Measurements from ENCODE around the gene TLR6. TPM values are rescaled to one million over a fixed set of nuclear protein-coding genes. Genes with fewer than 3 reads are reported as not detected.
"Not testable (repeated sequence)": the region's sequence is repeated elsewhere in the genome, so short reads cannot be mapped to it uniquely, and the experiment has no call there.

The TLR6 gene
- total RNA-seq, 1 donor = 4.3 TPM

DNA sequence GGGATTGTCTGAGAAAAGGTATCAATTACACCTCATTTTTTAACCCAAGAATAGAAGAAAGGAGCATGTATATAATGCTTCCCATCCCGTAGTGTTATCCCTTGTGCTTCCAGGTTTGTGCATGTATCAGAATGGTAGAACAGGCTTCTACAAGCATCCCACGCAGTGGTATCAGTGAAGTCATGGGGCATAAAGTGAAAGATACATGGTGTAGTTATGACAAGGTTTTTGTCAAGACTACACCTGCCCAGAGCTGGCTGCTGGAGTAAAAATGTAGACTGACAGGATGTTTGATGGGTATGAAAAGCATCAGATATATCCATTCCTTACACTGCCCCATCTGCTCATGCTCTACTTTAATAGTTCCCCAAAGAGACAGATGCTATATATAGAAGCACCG, 61.5 kb downstream of the TLR6 start:
- DNase-seq (ENCODE audit: low read depth in 2 of 3, low spot score in 2 of 3) = no peak

GRCh38 chr4:38794051-38794450, 62.6 kb downstream of the TLR6 start:
- DNase-seq (ENCODE audit: low read depth in 2 of 3, low spot score in 2 of 3) = no peak

GRCh38 chr4:38791010-38791409, 65.6 kb downstream of the TLR6 start:
- DNase-seq (ENCODE audit: low read depth in 2 of 3, low spot score in 2 of 3) = peak in 1 of 3 donors; percentile 17

DNA sequence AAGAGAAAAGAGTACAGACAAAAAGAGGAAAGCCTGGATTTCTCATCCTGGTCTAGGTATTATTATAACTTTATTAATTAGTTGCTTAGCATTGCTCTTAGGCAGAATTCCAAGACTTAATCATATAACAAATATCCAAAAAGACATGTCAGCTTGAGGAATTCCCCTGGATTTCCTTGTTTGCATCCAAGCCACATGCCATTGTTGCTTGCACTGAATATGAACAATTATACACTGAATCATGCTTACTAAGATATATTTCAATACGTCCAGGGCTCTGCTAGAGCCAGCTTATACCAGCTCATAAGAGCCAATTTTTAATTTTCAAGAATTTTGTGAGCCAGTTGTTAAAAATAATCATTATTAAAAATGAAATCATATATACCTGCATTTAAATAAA, 68.3 kb downstream of the TLR6 start:
- DNase-seq (ENCODE audit: low read depth in 2 of 3, low spot score in 2 of 3) = no peak

DNA sequence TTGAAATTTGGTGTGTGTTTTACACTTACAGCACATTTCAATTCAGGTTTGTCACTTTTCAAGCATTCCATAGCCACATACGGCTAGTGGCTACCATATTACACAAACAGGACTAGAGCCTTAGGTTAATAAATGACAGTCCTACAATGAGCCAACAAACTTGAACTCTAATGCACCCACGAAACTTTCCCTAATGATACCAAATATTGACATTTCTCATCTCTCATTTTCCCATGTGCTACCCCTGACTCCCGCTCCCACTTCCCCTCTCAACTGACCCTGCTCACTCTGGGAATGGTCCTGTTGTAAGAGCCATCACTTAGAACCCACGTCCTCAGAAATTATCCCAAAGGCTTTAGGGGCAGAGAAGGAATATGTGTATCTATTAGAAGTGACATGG, 68.9 kb downstream of the TLR6 start:
- DNase-seq (ENCODE audit: low read depth in 2 of 3, low spot score in 2 of 3) = no peak

- DNase-seq (ENCODE audit: low read depth in 2 of 3, low spot score in 2 of 3) = peak in 1 of 3 donors; percentile 17
Measured at GRCh38 chr4:38785901-38786402, 70.7 kb downstream of the TLR6 start.

- DNase-seq (ENCODE audit: low read depth in 2 of 3, low spot score in 2 of 3) = no peak
Measured at GRCh38 chr4:38785041-38785790, 71.4 kb downstream of the TLR6 start.

DNA sequence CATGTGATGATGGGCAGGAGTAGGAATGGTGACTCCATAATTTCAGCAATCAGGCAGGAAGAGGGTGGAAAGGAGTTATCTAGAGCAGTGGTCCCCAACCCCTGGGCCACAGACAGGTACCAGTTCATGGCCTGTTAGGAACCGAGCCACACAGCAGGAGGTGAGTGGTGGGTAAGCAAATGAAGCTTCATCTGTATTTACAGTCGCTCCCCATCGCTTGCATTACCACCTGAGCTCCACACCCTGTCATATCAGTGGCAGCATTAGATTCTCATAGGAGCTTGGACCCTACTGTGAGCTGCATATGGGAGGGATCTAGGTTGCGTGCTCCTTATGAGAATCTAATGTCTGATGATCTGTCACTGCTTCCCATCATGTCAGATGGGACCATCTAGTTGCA, 72.5 kb downstream of the TLR6 start:
- DNase-seq (ENCODE audit: low read depth in 2 of 3, low spot score in 2 of 3) = no peak

DNA sequence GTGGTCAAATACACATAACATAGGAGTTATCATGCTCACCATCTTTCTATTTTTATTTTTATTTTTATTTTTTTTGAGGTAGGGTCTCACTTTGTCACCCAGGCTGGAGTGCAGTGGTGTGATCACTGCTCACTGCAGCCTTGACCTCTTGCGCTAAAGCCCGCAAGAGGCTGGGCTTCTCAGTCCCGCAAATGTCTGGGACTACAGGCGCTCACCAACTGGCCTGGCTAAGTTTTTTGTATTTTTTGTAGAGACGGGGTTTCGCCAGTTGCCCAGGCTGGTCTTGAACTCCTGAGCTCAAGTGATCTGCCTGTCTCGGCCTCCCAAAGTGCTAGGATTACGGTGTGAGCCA, 73.5 kb downstream of the TLR6 start:
- no peak for DNase-seq (ENCODE audit: low read depth in 2 of 3, low spot score in 2 of 3)

- DNase-seq (ENCODE audit: low read depth in 2 of 3, low spot score in 2 of 3) = peak in 2 of 3 donors; percentile 59 to 70
Measured at GRCh38 chr4:38782452-38783108, 74.0 kb downstream of the TLR6 start, which contains the start of gene TLR10. TLR10 (minus strand) TSS chr4:38782990; CDS start chr4:38775590, 7,400 bp downstream.

DNA sequence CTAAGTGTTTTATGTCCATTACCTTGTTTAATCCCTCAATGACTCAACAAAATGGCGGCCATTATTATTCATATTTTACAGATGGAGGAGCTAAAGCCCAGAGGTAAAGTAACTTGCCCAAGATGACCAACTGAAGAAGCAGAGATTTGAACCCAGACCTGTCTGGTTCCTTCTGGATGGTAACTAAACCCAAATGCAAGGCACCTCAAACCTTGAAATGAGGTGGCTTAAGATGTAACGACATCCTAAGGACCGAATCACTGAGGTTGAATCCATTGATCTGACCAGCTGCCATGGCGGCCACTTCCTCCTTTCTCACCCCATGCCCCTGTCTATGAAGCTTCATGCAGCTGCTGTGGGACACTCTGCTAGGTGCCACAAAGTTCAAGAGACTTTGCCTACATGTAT, 74.8 kb downstream of the TLR6 start:
- no peak for DNase-seq (ENCODE audit: low read depth in 2 of 3, low spot score in 2 of 3)

GRCh38 chr4:38780833-38781484, 75.7 kb downstream of the TLR6 start:
- peak in 1 of 3 donors; percentile 57 for DNase-seq (ENCODE audit: low read depth in 2 of 3, low spot score in 2 of 3)

GRCh38 chr4:38779790-38780189, 76.8 kb downstream of the TLR6 start:
- DNase-seq (ENCODE audit: low read depth in 2 of 3, low spot score in 2 of 3) = no peak

DNA sequence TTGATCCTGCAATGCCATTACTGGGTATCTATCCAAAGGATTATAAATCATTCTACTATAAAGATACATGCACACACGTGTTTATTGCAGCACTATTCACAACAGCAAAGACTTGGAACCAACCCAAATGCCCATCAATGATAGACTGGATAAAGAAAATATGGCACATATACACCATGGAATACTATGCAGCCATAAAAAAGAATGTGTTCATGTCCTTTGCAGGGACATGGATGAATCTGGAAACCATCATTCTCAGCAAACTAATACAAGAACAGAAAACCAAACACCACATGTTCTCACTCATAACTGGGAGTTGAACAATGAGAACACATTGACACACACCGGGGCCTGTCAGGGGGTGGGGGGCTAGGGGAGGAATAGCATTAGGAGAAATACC, 78.7 kb downstream of the TLR6 start:
- DNase-seq (ENCODE audit: low read depth in 2 of 3, low spot score in 2 of 3) = not testable (repeated sequence)

GRCh38 chr4:38775326-38775725, 81.3 kb downstream of the TLR6 start:
- DNase-seq (ENCODE audit: low read depth in 2 of 3, low spot score in 2 of 3) = no peak

DNA sequence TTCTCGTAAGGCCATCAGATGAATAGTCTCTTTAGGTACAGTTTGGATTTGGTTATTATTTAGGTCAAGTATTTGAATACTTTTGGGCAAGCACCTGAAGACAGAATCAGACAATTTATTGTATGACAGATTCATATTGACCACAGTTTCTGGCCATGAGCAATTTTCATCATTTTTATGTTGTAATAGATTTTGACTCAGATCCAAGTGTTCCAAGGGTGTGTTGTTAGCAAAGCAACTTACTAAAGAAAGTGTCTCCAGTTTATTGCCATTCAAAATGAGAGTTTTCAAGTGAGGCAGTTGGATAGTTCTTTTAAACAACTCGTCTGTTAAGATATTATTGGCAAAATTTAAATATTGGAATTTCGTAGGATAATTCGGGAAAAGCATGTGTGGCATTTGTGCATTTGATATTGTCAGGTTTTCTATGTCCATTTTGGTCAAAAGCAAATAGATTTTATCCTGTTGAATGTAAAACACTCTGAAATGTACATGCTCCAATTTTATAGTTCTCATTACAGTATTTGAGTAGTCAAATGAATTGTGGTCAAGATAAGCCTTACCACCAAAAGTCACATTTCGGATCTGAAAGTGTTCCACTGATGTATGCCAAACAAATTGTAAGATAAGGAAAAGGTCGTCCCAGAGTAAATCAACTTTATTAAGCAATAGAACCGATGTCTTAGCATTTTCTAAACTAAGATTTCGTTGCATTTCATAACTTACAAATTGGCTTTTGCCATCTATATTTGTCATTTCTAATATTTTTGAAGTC, 82.2 kb downstream of the TLR6 start:
- DNase-seq (ENCODE audit: low read depth in 2 of 3, low spot score in 2 of 3) = no peak

Small RNA genes lying within 50 kb of the gene (small RNA-seq; reads per million reads assigned to genes)
- 3.9 reads per million, percentile 84 among the genes with 10 or more reads in this experiment for gene MIR574

Other genes with a start within 250 kb of the TLR6 start
- gene KLF3, start 192.6 kb downstream of the TLR6 start, total RNA-seq = 22.4 TPM
- 0.27 TPM for gene TLR10, start 73.8 kb downstream of the TLR6 start, total RNA-seq
- 13.2 TPM for gene TLR1, start 52.0 kb downstream of the TLR6 start, total RNA-seq
- 3.8 TPM for gene FAM114A1, start 11.0 kb upstream of the TLR6 start, total RNA-seq
- gene TMEM156, start 175.6 kb upstream of the TLR6 start, total RNA-seq = 1.1 TPM
- gene KLHL5, start 205.4 kb upstream of the TLR6 start, total RNA-seq = 34.2 TPM